ENCODE data around the gene RNF31. TPM values are rescaled to one million over a fixed set of nuclear protein-coding genes. Genes with fewer than 3 reads are reported as not detected.

RNF31 gene
- total RNA-seq, 1 donor from 2014 or later = 25.8 TPM

GRCh38 chr14:24150567-24150966 lies 3.3 kb downstream of the RNF31 start:
- Histone ChIP-seq H3K4me3 (ENCODE audit: low read depth, low read length) (no peak overlapping the region), H3K36me3 (ENCODE audit: control insufficient read depth, insufficient read depth, low read length) (peaks cover 33% of the 10 kb centered on the region), H3K27me3 (ENCODE audit: control insufficient read depth, insufficient read depth, low read length) (no peaks in the 10 kb centered on the region)
- DNase-seq (ENCODE audit: low read depth) = no peak
- TF ChIP-seq CTCF (IDR thresholded peaks at IDR 0.05; ENCODE audit: insufficient read depth, low read length, severe bottlenecking) = no peak
- FAIRE-seq = no peak

- no peak for FAIRE-seq
Observed at GRCh38 chr14:24150993-24151392, 3.7 kb downstream of the RNF31 start.

GRCh38 chr14:24151404-24152080 lies 4.2 kb downstream of the RNF31 start:
- Histone ChIP-seq H3K36me3 (ENCODE audit: control insufficient read depth, insufficient read depth, low read length) (peaks cover 37% of the 10 kb centered on the region), H3K4me3 (ENCODE audit: low read depth, low read length) (no peak overlapping the region), H3K27me3 (ENCODE audit: control insufficient read depth, insufficient read depth, low read length) (no peaks in the 10 kb centered on the region)
- FAIRE-seq = peak; percentile 62
- no peak for TF ChIP-seq CTCF (IDR thresholded peaks at IDR 0.05; ENCODE audit: insufficient read depth, low read length, severe bottlenecking)
- DNase-seq (ENCODE audit: low read depth) = no peak

More at GRCh38 chr14:24150993-24151392, 3.7 kb downstream of the RNF31 start:
- H3K27me3 ChIP-seq (ENCODE audit: control insufficient read depth, insufficient read depth, low read length) = no peaks in the 10 kb centered on the region
- no peak for DNase-seq (ENCODE audit: low read depth)
- H3K36me3 ChIP-seq (ENCODE audit: control insufficient read depth, insufficient read depth, low read length) = peaks cover 35% of the 10 kb centered on the region
- no peak for TF ChIP-seq CTCF (IDR thresholded peaks at IDR 0.05; ENCODE audit: insufficient read depth, low read length, severe bottlenecking)
- no peak overlapping the region for H3K4me3 ChIP-seq (ENCODE audit: low read depth, low read length)

- FAIRE-seq = no peak
- TF ChIP-seq CTCF (IDR thresholded peaks at IDR 0.05; ENCODE audit: insufficient read depth, low read length, severe bottlenecking) = no peak
Observed at GRCh38 chr14:24155100-24155499, 7.8 kb downstream of the RNF31 start.

GRCh38 chr14:24156840-24157239 lies 9.5 kb downstream of the RNF31 start:
- TF ChIP-seq CTCF (IDR thresholded peaks at IDR 0.05; ENCODE audit: insufficient read depth, low read length, severe bottlenecking) = no peak
- H3K4me3 ChIP-seq (ENCODE audit: low read depth, low read length) = no peak overlapping the region
- H3K27me3 ChIP-seq (ENCODE audit: control insufficient read depth, insufficient read depth, low read length) = no peaks in the 10 kb centered on the region
- FAIRE-seq (no peak), DNase-seq (ENCODE audit: low read depth) (no peak)
- H3K36me3 ChIP-seq (ENCODE audit: control insufficient read depth, insufficient read depth, low read length) = peaks cover 39% of the 10 kb centered on the region

More at GRCh38 chr14:24155100-24155499, 7.8 kb downstream of the RNF31 start:
- no peak overlapping the region for H3K4me3 ChIP-seq (ENCODE audit: low read depth, low read length)
- peaks cover 48% of the 10 kb centered on the region for H3K36me3 ChIP-seq (ENCODE audit: control insufficient read depth, insufficient read depth, low read length)
- no peaks in the 10 kb centered on the region for H3K27me3 ChIP-seq (ENCODE audit: control insufficient read depth, insufficient read depth, low read length)
- DNase-seq (ENCODE audit: low read depth) = no peak

- no peak for FAIRE-seq
Observed at GRCh38 chr14:24157331-24157730, 10.0 kb downstream of the RNF31 start.

More at GRCh38 chr14:24157331-24157730, 10.0 kb downstream of the RNF31 start:
- H3K4me3 ChIP-seq (ENCODE audit: low read depth, low read length) = no peak overlapping the region
- no peak for TF ChIP-seq CTCF (IDR thresholded peaks at IDR 0.05; ENCODE audit: insufficient read depth, low read length, severe bottlenecking)
- peaks cover 38% of the 10 kb centered on the region for H3K36me3 ChIP-seq (ENCODE audit: control insufficient read depth, insufficient read depth, low read length)
- H3K27me3 ChIP-seq (ENCODE audit: control insufficient read depth, insufficient read depth, low read length) = no peaks in the 10 kb centered on the region
- DNase-seq (ENCODE audit: low read depth) = no peak

All from bronchial epithelial cell (primary cell).